ENCODE measurements around the gene KLB.

DNA sequence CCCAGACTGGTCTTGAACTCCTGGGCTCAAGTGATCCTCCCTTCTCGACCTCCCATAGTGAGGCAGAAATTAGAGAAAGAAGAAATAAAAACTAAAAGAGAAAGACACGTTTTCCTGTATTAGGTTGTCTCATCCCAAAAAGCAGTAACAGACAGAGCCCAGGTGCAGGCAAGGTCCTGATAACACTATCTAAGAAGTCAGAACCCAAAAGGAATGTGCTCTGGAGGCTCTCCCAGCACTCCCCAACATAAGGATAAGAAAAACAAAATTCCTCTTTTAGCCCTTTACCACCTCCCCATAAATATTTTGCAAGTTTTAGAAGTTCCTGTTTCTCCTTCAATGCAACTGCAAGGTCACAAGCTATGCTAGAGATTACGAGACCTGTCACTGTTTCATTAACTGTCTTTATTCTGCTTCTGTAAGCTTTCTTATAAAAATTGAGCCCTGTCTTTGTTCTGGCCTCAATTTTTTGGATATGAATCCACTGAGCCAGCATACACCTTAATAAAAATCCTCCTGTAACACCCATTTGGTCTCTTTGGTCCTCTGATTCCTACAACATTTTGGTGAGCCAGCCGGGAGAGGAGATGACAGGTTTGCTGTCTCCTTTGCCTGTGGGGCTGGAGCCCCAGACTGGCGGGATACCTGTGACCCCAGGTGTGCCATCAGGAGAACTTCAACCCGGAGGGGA lies 78.0 kb downstream of the KLB start:
- TF ChIP-seq, protein P1, sequence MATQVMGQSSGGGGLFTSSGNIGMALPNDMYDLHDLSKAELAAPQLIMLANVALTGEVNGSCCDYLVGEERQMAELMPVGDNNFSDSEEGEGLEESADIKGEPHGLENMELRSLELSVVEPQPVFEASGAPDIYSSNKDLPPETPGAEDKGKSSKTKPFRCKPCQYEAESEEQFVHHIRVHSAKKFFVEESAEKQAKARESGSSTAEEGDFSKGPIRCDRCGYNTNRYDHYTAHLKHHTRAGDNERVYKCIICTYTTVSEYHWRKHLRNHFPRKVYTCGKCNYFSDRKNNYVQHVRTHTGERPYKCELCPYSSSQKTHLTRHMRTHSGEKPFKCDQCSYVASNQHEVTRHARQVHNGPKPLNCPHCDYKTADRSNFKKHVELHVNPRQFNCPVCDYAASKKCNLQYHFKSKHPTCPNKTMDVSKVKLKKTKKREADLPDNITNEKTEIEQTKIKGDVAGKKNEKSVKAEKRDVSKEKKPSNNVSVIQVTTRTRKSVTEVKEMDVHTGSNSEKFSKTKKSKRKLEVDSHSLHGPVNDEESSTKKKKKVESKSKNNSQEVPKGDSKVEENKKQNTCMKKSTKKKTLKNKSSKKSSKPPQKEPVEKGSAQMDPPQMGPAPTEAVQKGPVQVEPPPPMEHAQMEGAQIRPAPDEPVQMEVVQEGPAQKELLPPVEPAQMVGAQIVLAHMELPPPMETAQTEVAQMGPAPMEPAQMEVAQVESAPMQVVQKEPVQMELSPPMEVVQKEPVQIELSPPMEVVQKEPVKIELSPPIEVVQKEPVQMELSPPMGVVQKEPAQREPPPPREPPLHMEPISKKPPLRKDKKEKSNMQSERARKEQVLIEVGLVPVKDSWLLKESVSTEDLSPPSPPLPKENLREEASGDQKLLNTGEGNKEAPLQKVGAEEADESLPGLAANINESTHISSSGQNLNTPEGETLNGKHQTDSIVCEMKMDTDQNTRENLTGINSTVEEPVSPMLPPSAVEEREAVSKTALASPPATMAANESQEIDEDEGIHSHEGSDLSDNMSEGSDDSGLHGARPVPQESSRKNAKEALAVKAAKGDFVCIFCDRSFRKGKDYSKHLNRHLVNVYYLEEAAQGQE (IDR thresholded peaks at IDR 0.05; ENCODE audit: insufficient read depth in 1 of 2, low read depth in 2 of 2, low read length in 2 of 2), result no peak
- no peak for TF ChIP-seq TAF1 (IDR thresholded peaks at IDR 0.05; ENCODE audit: borderline replicate concordance, insufficient read depth, low read length)
- no peak for TF ChIP-seq SIN3A (IDR thresholded peaks at IDR 0.05; ENCODE audit: borderline replicate concordance, insufficient read depth, low read length)
- no peak for TF ChIP-seq POLR2AphosphoS5 (IDR thresholded peaks at IDR 0.05; ENCODE audit: low read depth, low read length)
- TF ChIP-seq FOXP2 (optimal IDR thresholded peaks at IDR 0.05; ENCODE audit: borderline replicate concordance, extremely low read depth, extremely low read length, insufficient read depth), result no peak

Measured in PFSK-1 (cell line).